HCT116 (cell line): ENCODE data around the gene CFAP45. TPM values are rescaled to one million over a fixed set of nuclear protein-coding genes. Genes with fewer than 3 reads are reported as not detected.

ENCODE experiments used
- ATAC-seq: fragments of 200-7000 bp; cut with Tn5 transposase; 2 replicates; pipeline ENCODE4 v1.9.1; 2020; ENCODE audit warnings: mild to moderate bottlenecking, moderate library complexity
- BruUV-seq: library from RNA; stranded (reverse); fragments of 400-500 nt; replicated peaks from 2 replicates; lab custom pipeline; 2021; lab: Mats Ljungman, UMichigan
- CTCF ChIA-PET: fragments of 300-600 bp; sonication (Branson Sonifier 250); formaldehyde crosslinking; loops from one replicate; lab custom pipeline; 2021; ENCODE audit warnings: antibody characterized with exemption; lab: Charles Lee
- POLR2A ChIA-PET: fragments of 300-600, 350-600 bp; sonication (Branson Sonifier 250); formaldehyde crosslinking; loops from one replicate; lab custom pipeline; 2021; ENCODE audit warnings: antibody characterized with exemption; lab: Charles Lee
- RAD21 ChIA-PET, 2 experiments: fragments of 300-600 bp; sonication (Branson Sonifier 250); formaldehyde crosslinking; loops; one replicate each; lab custom pipeline; 2023; ENCODE audit warnings: low total read pairs in 2 of 2; ENCODE audit not compliant: uncharacterized antibody in 2 of 2, unreplicated experiment in 2 of 2, low non-redundant PET in 1 of 2; lab: Charles Lee
- DNase-seq: peaks from one replicate; pipeline ENCODE4 v3.0.0-alpha.2; 2010; ENCODE audit warnings: low read depth, low spot score
- H2AFZ ChIP-seq: fragments of 200-600 bp; shearing (Covaris generic), sonication (generic); 2 replicates; pipeline ENCODE4 v1.6.1; 2017; ENCODE audit warnings: low read depth, mixed run types, mixed read lengths, antibody characterized with exemption, low read length; ENCODE audit not compliant: poor library complexity, severe bottlenecking
- H3K27ac ChIP-seq: 2 replicates; pipeline ENCODE4 v1.5.1; 2012; ENCODE audit warnings: low read depth, low read length
- H3K27me3 ChIP-seq: fragments of 200-600 bp; sonication (generic); 2 replicates; pipeline ENCODE4 v1.6.1; 2016; ENCODE audit warnings: mixed run types, low read length, mixed read lengths; ENCODE audit not compliant: insufficient read depth
- H3K36me3 ChIP-seq, 2 experiments: fragments of 200-500 bp in 1 of 2; fragments of 200-600 bp in 1 of 2; sonication (Bioruptor generic) in 1 of 2; sonication (generic) in 1 of 2; 2 replicates each; pipeline versions ENCODE4 v1.5.1 to v1.6.1; 2014 to 2016; ENCODE audit warnings: low read length in 2 of 2, inconsistent platforms in 1 of 2, mixed read lengths in 1 of 2, mixed run types in 1 of 2; ENCODE audit not compliant: insufficient read depth in 2 of 2, control insufficient read depth in 1 of 2
- H3K4me1 ChIP-seq, 2 experiments: fragments of 200-600 bp in 1 of 2; sonication (generic) in 1 of 2; 2 replicates each; pipeline versions ENCODE4 v1.5.1 to v1.6.1; 2012 to 2017; ENCODE audit warnings: low read length in 2 of 2, inconsistent platforms in 1 of 2, mild to moderate bottlenecking in 1 of 2, mixed read lengths in 1 of 2, mixed run types in 1 of 2, moderate library complexity in 1 of 2; ENCODE audit not compliant: insufficient read depth in 2 of 2, control insufficient read depth in 1 of 2
- H3K4me2 ChIP-seq: fragments of 200-600 bp; sonication (generic); 2 replicates; pipeline ENCODE4 v1.6.1; 2017; ENCODE audit warnings: mixed run types, low read length, mixed read lengths
- H3K4me3 ChIP-seq, 2 experiments: fragments of 200-600 bp in 1 of 2; sonication (generic) in 1 of 2; replicated peaks in 1 of 2; 2 replicates each; pipeline ENCODE4 v1.5.1; 2011 to 2016; ENCODE audit warnings: low read length in 2 of 2, control low read depth in 1 of 2, low read depth in 1 of 2, mild to moderate bottlenecking in 1 of 2, mixed read lengths in 1 of 2, mixed run types in 1 of 2
- H3K79me2 ChIP-seq: fragments of 200-600 bp; sonication (generic); 2 replicates; pipeline ENCODE4 v1.6.1; 2017; ENCODE audit warnings: mild to moderate bottlenecking, mixed run types, low read length, moderate library complexity, mixed read lengths; ENCODE audit not compliant: insufficient read depth
- H3K9ac ChIP-seq: fragments of 200-600 bp; sonication (generic); 2 replicates; pipeline ENCODE4 v1.6.1; 2016; ENCODE audit warnings: low read length, mixed read lengths
- H3K9me2 ChIP-seq: fragments of 200-600 bp; sonication (generic), shearing (Covaris generic); 2 replicates; pipeline ENCODE4 v1.6.1; 2017; ENCODE audit warnings: mixed run types, mild to moderate bottlenecking, moderate library complexity; ENCODE audit not compliant: insufficient read depth
- H3K9me3 ChIP-seq, 2 experiments: fragments of 200-500 bp in 1 of 2; fragments of 200-600 bp in 1 of 2; sonication (Bioruptor generic) in 1 of 2; sonication (generic) in 1 of 2; 2 replicates each; pipeline ENCODE4 v1.6.1; 2014 to 2017; ENCODE audit warnings: low read length in 2 of 2, mixed read lengths in 2 of 2, inconsistent platforms in 1 of 2, low read depth in 1 of 2, mild to moderate bottlenecking in 1 of 2, mixed run types in 1 of 2, moderate library complexity in 1 of 2; ENCODE audit not compliant: control insufficient read depth in 1 of 2, insufficient read depth in 1 of 2
- H4K20me1 ChIP-seq: fragments of 200-600 bp; sonication (generic), shearing (Covaris generic); 2 replicates; pipeline ENCODE4 v1.6.1; 2017; ENCODE audit warnings: mixed run types, mild to moderate bottlenecking, moderate library complexity; ENCODE audit not compliant: insufficient read depth
- CBX3 ChIP-seq: IDR thresholded peaks from 2 replicates; pipeline ENCODE4 v1.6.1; 2012; ENCODE audit warnings: low read depth
- CEBPB ChIP-seq: IDR thresholded peaks from 2 replicates; pipeline ENCODE4 v1.6.1; 2012; ENCODE audit warnings: low read depth
- CTCF ChIP-seq, 3 experiments: fragments of 200-600 bp in 1 of 3; sonication (generic) in 1 of 3; IDR thresholded peaks in 2 of 3; conservative IDR thresholded peaks in 1 of 3; 2 replicates each; pipeline ENCODE4 v1.5.1; 2012 to 2017; ENCODE audit warnings: low read depth in 2 of 3, low read length in 2 of 3, antibody characterized with exemption in 1 of 3, borderline replicate concordance in 1 of 3, control low read depth in 1 of 3, mild to moderate bottlenecking in 1 of 3, mixed read lengths in 1 of 3, mixed run types in 1 of 3, moderate library complexity in 1 of 3; ENCODE audit not compliant: insufficient read depth in 1 of 3
- EGR1 ChIP-seq: IDR thresholded peaks from 2 replicates; pipeline ENCODE4 v1.6.1; 2012; ENCODE audit warnings: low read depth
- ELF1 ChIP-seq: IDR thresholded peaks from 2 replicates; pipeline ENCODE4 v1.6.1; 2012; ENCODE audit warnings: low read depth, borderline replicate concordance
- EZH2phosphoT487 ChIP-seq: fragments of 200-600 bp; IDR thresholded peaks from 2 replicates; pipeline ENCODE4 v1.6.1; 2018; ENCODE audit warnings: antibody characterized with exemption, borderline replicate concordance
- FOSL1 ChIP-seq: IDR thresholded peaks from 2 replicates; pipeline ENCODE4 v1.6.1; 2012; ENCODE audit warnings: low read depth
- JUND ChIP-seq: IDR thresholded peaks from 2 replicates; pipeline ENCODE4 v1.6.1; 2012
- MAX ChIP-seq: IDR thresholded peaks from 2 replicates; pipeline ENCODE4 v1.6.1; 2012
- POLR2AphosphoS5 ChIP-seq: IDR thresholded peaks from 2 replicates; pipeline ENCODE4 v1.6.1; 2011; ENCODE audit warnings: mild to moderate bottlenecking, low read depth, low read length, moderate library complexity
- RAD21 ChIP-seq: IDR thresholded peaks from 2 replicates; pipeline ENCODE4 v1.6.1; 2012; ENCODE audit warnings: low read depth, mild to moderate bottlenecking
- REST ChIP-seq: IDR thresholded peaks from 2 replicates; pipeline ENCODE4 v1.6.1; 2012; ENCODE audit warnings: low read depth
- SIN3A ChIP-seq: IDR thresholded peaks from 2 replicates; pipeline ENCODE4 v1.6.1; 2012; ENCODE audit warnings: low read depth
- SP1 ChIP-seq: IDR thresholded peaks from 2 replicates; pipeline ENCODE4 v1.6.1; 2012; ENCODE audit warnings: low read depth
- SRF ChIP-seq: IDR thresholded peaks from 2 replicates; pipeline ENCODE4 v1.6.1; 2012; ENCODE audit warnings: low read depth
- TCF7L2 ChIP-seq: IDR thresholded peaks from 2 replicates; pipeline ENCODE4 v1.7.0; 2011; ENCODE audit warnings: borderline replicate concordance, inconsistent platforms; ENCODE audit not compliant: insufficient read depth, insufficient read length; ENCODE audit errors: extremely low read depth
- YY1 ChIP-seq: IDR thresholded peaks from 2 replicates; pipeline ENCODE4 v1.6.1; 2011; ENCODE audit warnings: low read length, low read depth, moderate library complexity, mild to moderate bottlenecking; ENCODE audit not compliant: insufficient replicate concordance; ENCODE audit errors: extremely low read depth
- ZBTB33 ChIP-seq: IDR thresholded peaks from 2 replicates; pipeline ENCODE4 v1.6.1; 2011; ENCODE audit warnings: mild to moderate bottlenecking, low read length, moderate library complexity; ENCODE audit not compliant: insufficient replicate concordance; ENCODE audit errors: extremely low read depth
- ZNF274 ChIP-seq: fragments of 200-500 bp; sonication (Bioruptor generic); IDR thresholded peaks from 2 replicates; pipeline ENCODE4 v1.6.1; 2014; ENCODE audit warnings: mild to moderate bottlenecking, low read depth, low read length, inconsistent platforms
- intact Hi-C: fragments of 100-400 bp; cut with micrococcal nuclease; formaldehyde crosslinking; loops from 2 replicates; pipeline ENCODE4 v1.10.0; 2022
- total RNA-seq: library from RNA; stranded (reverse); gene quantifications from one replicate; pipeline ENCODE4 v1.2.1, GENCODE V29; 2021; ENCODE audit not compliant: unreplicated experiment

The CFAP45 gene
- total RNA-seq, 1 experiment from 2014 or later, result 0.59 TPM

- intact Hi-C loops, result no loop called here
- RAD21 ChIA-PET, result no interaction called here
- ATAC-seq, result no peak
- BruUV-seq, result no TSS peak
- no peaks in the 10 kb centered on the region for H4K20me1 ChIP-seq
- no peaks in the 10 kb centered on the region for H3K9me2 ChIP-seq
- H2AFZ ChIP-seq, result no peak overlapping the region
- H3K36me3 ChIP-seq, result no peaks in the 10 kb centered on the region
- POLR2A ChIA-PET, result interaction anchor here (1.4 kb wide), 1 partner anchor 18 kb away, joined by 3 read pairs; no protein-coding TSS in a partner anchor
- no peak overlapping the region for H3K9ac ChIP-seq
- H3K27me3 ChIP-seq, result no peaks in the 10 kb centered on the region
- TF ChIP-seq EZH2phosphoT487 (no peak), REST (no peak), CTCF (IDR thresholded peaks at IDR 0.05 in 2 of 3, conservative IDR thresholded peaks at IDR 0.05 in 1 of 3; ENCODE audit: borderline replicate concordance in 1 of 3, insufficient read depth in 1 of 3, low read depth in 2 of 3, low read length in 2 of 3) (no peak), EGR1 (no peak), SP1 (no peak), RAD21 (no peak), ELF1 (no peak), ZNF274 (no peak), TCF7L2 (no peak), FOSL1 (no peak), SRF (no peak), MAX (no peak), CBX3 (no peak), ZBTB33 (no peak), SIN3A (no peak), POLR2AphosphoS5 (no peak), YY1 (no peak), JUND (no peak), CEBPB (no peak)
- no peaks in the 10 kb centered on the region; a peak in 1 of 4 replicates for H3K9me3 ChIP-seq
- CTCF ChIA-PET, result no interaction called here
- DNase-seq, result no peak
- H3K79me2 ChIP-seq, result no peaks in the 10 kb centered on the region
- H3K27ac ChIP-seq, result no peak overlapping the region
- peaks cover 8 to 22% of the 10 kb centered on the region in 2 experiments; a peak in 3 of 4 replicates for H3K4me1 ChIP-seq
- H3K4me2 ChIP-seq, result no peak overlapping the region
- H3K4me3 ChIP-seq, result no peak overlapping the region
These were observed 7.0 kb upstream of the CFAP45 start for GRCh38 chr1:159906960-159907359.
